Gastrocnemius medialis (tissue), 4 donors: ENCODE measurements around the gene TSSK6. TPM values are rescaled to one million over a fixed set of nuclear protein-coding genes. Genes with fewer than 3 reads are reported as not detected.

Source experiments
- ATAC-seq, 2 donors: fragments of 150-250 bp; one replicate each; pipeline ENCODE4 v1.9.1; 2016
- DNase-seq, 2 donors: peaks; one replicate each; pipeline ENCODE4 v3.0.0-alpha.2; 2019
- H3K27ac ChIP-seq, 4 donors: fragments of 200-600 bp; sonication (generic); 1 replicate in 1 of 4; 2 replicates in 3 of 4; pipeline ENCODE4 v1.5.1; 2016 to 2018; ENCODE audit warnings: mild to moderate bottlenecking in 2 of 4, moderate library complexity in 1 of 4
- H3K27me3 ChIP-seq, 3 donors: fragments of 200-600 bp; sonication (generic) in 2 of 3; 1 replicate in 1 of 3; 2 replicates in 2 of 3; pipeline versions ENCODE4 v1.5.1 to v1.6.0; 2016 to 2019; ENCODE audit warnings: mild to moderate bottlenecking in 1 of 3, moderate library complexity in 1 of 3
- H3K36me3 ChIP-seq, 2 donors: fragments of 200-600 bp; sonication (generic) in 1 of 2; one replicate each; pipeline ENCODE4 v1.5.1; 2017 to 2018
- H3K4me1 ChIP-seq, 2 donors: fragments of 200-600 bp; sonication (generic) in 1 of 2; one replicate each; pipeline ENCODE4 v1.5.1; 2016 to 2017; ENCODE audit warnings: mild to moderate bottlenecking in 2 of 2
- H3K4me3 ChIP-seq, 4 donors: fragments of 200-600 bp; sonication (generic) in 3 of 4; 1 replicate in 1 of 4; 2 replicates in 3 of 4; pipeline ENCODE4 v1.5.1; 2016 to 2019; ENCODE audit warnings: mild to moderate bottlenecking in 2 of 4
- H3K9me3 ChIP-seq, 3 donors: fragments of 200-600 bp; sonication (generic) in 2 of 3; 1 replicate in 1 of 3; 2 replicates in 2 of 3; pipeline ENCODE4 v1.5.1; 2016 to 2019
- POLR2A ChIP-seq, 2 donors: fragments of 450-650 bp; IDR thresholded peaks; one replicate each; pipeline ENCODE4 v1.6.1; 2017; ENCODE audit warnings: antibody characterized with exemption in 2 of 2, mild to moderate bottlenecking in 2 of 2, moderate library complexity in 2 of 2
- in situ Hi-C, 4 donors: fragments of 200-750 bp; cut with MboI; loops; one replicate each; pipeline versions ENCODE4 v1.15.0 to v1.8.0; 2017; ENCODE audit warnings: low sequenced_read_pairs in 4 of 4
- intact Hi-C: fragments of 100-400 bp; cut with DNase I; formaldehyde crosslinking; loops from one replicate; pipeline ENCODE4 v1.15.1; 2023; ENCODE audit warnings: low total_unique reads
- total RNA-seq, 4 donors: library from RNA; depleted of rRNA; stranded (reverse); fragments of >200 nt; gene quantifications; one replicate each; pipeline versions ENCODE4 v1.1.0 to v1.2.3, GENCODE V29; 2016
- TF ChIP-seq, protein P1 (sequence below), 5 experiments: fragments of 450-650 bp in 3 of 5; fragments of 200-600 bp in 2 of 5; sonication (generic) in 2 of 5; IDR thresholded peaks in 4 of 5; conservative IDR thresholded peaks in 1 of 5; 1 replicate in 4 of 5; 2 replicates in 1 of 5; pipeline ENCODE4 v1.5.1; 2016 to 2019; ENCODE audit warnings: antibody characterized with exemption in 5 of 5, mild to moderate bottlenecking in 3 of 5, moderate library complexity in 3 of 5

The TSSK6 gene
- total RNA-seq, 4 donors from 2014 or later = 0.80 to 1.7 TPM; not detected in 2

DNA sequence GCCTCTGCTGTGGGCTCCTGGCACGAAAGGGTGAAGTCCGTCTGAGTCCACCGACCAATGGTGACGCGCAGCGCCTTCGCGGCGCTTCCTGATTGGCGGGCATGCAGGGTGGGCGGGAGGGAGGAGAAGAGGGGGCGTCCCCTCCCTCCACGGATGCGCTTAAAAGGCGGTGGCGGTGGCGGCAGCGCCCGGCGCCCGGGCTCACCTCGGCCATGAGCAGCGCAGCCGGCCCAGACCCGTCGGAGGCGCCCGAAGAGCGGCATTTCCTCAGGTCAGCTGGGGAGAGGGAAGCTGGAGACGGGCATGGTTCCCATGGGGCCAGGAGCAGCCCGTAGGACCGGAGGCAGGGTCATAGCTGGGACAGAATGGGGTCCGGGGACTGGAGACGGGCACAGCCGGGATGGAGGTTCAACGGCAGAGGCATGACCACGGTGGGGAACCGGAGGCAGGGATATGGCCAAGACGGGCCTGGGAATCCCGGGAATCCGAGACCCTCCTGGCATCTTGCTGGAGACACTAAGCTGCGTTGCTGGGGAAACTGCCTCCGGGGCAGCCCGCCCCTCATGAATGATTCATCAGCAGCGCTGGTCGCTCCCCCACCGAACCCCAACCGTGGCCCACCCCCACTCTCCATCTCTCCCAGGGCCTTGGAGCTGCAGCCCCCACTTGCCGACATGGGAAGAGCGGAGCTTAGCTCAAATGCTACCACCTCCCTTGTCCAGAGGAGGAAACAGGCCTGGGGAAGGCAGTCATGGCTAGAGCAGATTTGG, 13.6 kb upstream of the TSSK6 start, which contains the start of gene YJEFN3:
YJEFN3 (plus strand) TSS at position 191 of the 770 bp plus-strand sequence; CDS start at position 213, 22 bp downstream.
- Histone ChIP-seq H3K36me3 (peaks cover 0 to 21% of the 10 kb centered on the region in 2 donors), H3K4me1 (peaks cover 5 to 7% of the 10 kb centered on the region in 2 donors), H3K27ac (no peak within 1 kb of the TSS), H3K4me3 (no peak within 1 kb of the TSS), H3K27me3 (no peaks in the 10 kb centered on the region), H3K9me3 (no peaks in the 10 kb centered on the region)
- DNase-seq (no peak), ATAC-seq (no peak)
- intact Hi-C loops = no loop called here
- TF ChIP-seq POLR2A (IDR thresholded peaks at IDR 0.05) = no peak
- TF ChIP-seq, protein P1, sequence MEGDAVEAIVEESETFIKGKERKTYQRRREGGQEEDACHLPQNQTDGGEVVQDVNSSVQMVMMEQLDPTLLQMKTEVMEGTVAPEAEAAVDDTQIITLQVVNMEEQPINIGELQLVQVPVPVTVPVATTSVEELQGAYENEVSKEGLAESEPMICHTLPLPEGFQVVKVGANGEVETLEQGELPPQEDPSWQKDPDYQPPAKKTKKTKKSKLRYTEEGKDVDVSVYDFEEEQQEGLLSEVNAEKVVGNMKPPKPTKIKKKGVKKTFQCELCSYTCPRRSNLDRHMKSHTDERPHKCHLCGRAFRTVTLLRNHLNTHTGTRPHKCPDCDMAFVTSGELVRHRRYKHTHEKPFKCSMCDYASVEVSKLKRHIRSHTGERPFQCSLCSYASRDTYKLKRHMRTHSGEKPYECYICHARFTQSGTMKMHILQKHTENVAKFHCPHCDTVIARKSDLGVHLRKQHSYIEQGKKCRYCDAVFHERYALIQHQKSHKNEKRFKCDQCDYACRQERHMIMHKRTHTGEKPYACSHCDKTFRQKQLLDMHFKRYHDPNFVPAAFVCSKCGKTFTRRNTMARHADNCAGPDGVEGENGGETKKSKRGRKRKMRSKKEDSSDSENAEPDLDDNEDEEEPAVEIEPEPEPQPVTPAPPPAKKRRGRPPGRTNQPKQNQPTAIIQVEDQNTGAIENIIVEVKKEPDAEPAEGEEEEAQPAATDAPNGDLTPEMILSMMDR (IDR thresholded peaks at IDR 0.05 in 4 of 5, conservative IDR thresholded peaks at IDR 0.05 in 1 of 5) = no peak
- in situ Hi-C loops = loop anchor here in 3 of 4 donors (10.0 to 25.0 kb wide), 3 partner anchors 116 to 433 kb away; partner anchors contain the start of gene GMIP (in 1 of the 3)

DNA sequence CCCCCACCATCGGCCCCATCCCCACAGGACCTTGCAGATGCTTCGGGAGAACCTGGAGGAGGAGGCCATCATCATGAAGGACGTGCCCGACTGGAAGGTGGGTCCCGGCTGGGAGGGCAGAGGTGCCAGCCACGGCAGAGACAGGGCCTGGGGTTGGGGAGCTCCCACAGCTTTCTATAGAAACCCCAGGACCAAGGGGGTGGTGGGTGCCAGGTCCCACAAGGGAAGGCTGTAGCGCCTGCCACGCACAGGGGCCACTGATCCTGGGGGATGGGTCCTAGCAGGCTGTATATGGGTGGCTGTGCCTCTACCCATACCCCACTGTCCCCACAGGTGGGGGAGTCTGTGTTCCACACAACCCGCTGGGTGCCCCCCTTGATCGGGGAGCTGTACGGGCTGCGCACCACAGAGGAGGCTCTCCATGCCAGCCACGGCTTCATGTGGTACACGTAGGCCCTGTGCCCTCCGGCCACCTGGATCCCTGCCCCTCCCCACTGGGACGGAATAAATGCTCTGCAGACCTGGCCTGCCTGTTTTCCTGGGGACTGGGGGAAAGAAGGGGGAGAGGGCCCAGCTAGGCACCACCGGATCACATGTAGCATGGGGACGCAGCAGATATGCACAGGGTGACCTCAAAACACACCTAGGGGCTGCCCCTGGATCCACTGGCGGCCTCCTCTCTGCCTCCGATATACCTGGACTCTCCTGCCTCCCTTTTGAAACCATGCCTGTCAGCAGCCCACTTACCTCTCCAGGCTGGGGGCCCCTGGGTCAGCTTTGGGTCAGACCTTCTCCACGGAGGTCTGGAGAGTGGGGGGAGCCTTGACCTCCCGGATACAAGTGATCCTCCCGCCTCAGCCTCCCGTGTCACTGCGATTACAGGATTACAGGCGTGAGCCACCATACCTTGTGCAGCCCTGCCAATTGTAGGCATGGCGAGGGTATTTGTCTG, 12.6 kb upstream of the TSSK6 start:
- intact Hi-C loops = no loop called here
- DNase-seq (no peak), ATAC-seq (no peak)
- no peaks in the 10 kb centered on the region for H3K27me3 ChIP-seq
- no peak overlapping the region for H3K4me3 ChIP-seq
- TF ChIP-seq, protein P1 (IDR thresholded peaks at IDR 0.05 in 4 of 5, conservative IDR thresholded peaks at IDR 0.05 in 1 of 5) = no peak
- TF ChIP-seq POLR2A (IDR thresholded peaks at IDR 0.05) = no peak
- peaks cover 8 to 11% of the 10 kb centered on the region in 2 donors for H3K4me1 ChIP-seq
- peaks cover 0 to 21% of the 10 kb centered on the region in 2 donors for H3K36me3 ChIP-seq
- in situ Hi-C loops = loop anchor here in 3 of 4 donors (10.0 to 25.0 kb wide), 3 partner anchors 117 to 434 kb away; partner anchors contain the start of gene GMIP (in 1 of the 3)
- H3K9me3 ChIP-seq = no peaks in the 10 kb centered on the region
- H3K27ac ChIP-seq = no peak overlapping the region

DNA sequence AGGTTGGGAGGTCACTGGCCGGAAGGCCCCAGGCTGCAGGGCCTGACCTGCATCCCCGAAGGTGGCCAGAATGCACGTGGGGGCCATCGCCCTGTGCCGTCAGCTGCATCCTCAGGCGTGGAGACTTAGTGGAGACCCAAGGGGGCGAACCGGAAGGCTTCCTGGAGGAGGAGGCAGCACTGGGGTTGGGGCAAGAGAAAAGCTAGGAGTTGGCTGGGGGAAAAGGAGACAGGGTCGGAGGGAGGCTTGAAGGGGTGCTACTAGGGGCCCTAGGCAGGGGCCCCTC, 12.0 kb upstream of the TSSK6 start:
- H3K27me3 ChIP-seq = no peaks in the 10 kb centered on the region
- peaks cover 0 to 21% of the 10 kb centered on the region in 2 donors for H3K36me3 ChIP-seq
- in situ Hi-C loops (loop anchor here in 3 of 4 donors (10.0 to 25.0 kb wide), 3 partner anchors 117 to 435 kb away; partner anchors contain the start of gene GMIP (in 1 of the 3)), intact Hi-C loops (no loop called here)
- H3K27ac ChIP-seq = no peak overlapping the region
- peaks cover 12 to 13% of the 10 kb centered on the region in 2 donors for H3K4me1 ChIP-seq
- H3K9me3 ChIP-seq = no peaks in the 10 kb centered on the region
- H3K4me3 ChIP-seq = no peak overlapping the region
- TF ChIP-seq, protein P1 (IDR thresholded peaks at IDR 0.05 in 4 of 5, conservative IDR thresholded peaks at IDR 0.05 in 1 of 5) = no peak
- TF ChIP-seq POLR2A (IDR thresholded peaks at IDR 0.05) = no peak
- DNase-seq = no peak
- no peak for ATAC-seq

DNA sequence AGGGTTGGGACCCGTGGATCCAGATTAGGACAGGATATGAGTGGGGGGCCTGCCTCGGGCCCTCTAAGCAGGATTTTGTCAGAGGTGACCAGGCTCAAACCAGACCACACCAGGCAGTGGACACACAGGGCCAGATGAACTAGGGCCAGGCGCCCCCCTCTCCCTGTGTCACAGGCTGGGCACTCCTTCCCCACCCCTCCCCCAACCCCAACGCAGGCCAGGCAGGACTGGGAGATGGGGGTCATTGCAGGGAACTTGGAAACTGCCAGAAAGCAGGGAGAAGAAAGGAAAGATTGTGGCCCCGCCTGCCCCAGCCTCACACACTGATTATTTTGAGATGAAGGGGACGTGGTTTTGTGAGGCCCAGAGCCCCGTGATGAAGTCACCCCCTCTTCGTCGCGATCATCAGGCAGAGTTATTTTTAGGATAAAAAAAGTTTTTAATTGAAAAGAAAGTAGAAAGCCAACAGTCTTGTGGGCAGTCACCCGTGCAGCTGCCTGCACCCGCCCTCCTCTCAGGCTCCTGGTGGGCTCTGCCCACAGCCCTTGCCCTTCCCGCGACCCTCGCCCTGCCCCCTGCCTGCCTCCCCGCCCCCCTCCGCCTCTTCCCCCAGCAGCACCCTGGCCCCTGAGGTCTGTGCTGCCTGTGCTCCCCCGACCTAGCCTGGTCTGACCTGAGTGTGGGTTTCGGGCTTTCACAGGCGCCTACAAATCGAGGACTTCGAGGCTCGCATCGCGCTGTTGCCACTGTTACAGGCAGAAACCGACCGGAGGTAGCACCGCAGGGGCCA, 11.4 kb upstream of the TSSK6 start:
- DNase-seq = no peak
- H3K9me3 ChIP-seq = no peaks in the 10 kb centered on the region
- TF ChIP-seq, protein P1 (IDR thresholded peaks at IDR 0.05 in 4 of 5, conservative IDR thresholded peaks at IDR 0.05 in 1 of 5) = no peak
- TF ChIP-seq POLR2A (IDR thresholded peaks at IDR 0.05) = no peak
- H3K27me3 ChIP-seq = no peaks in the 10 kb centered on the region
- in situ Hi-C loops = loop anchor here in 3 of 4 donors (10.0 to 25.0 kb wide), 3 partner anchors 118 to 436 kb away; partner anchors contain the start of gene GMIP (in 1 of the 3)
- no peak for ATAC-seq
- intact Hi-C loops = no loop called here
- no peak overlapping the region for H3K27ac ChIP-seq
- no peak overlapping the region for H3K4me3 ChIP-seq
- peaks cover 9 to 13% of the 10 kb centered on the region in 2 donors for H3K4me1 ChIP-seq
- H3K36me3 ChIP-seq = peaks cover 0 to 21% of the 10 kb centered on the region in 2 donors
